HFFc6 (cell line): ENCODE measurements around the gene ZNF205. TPM values are rescaled to one million over a fixed set of nuclear protein-coding genes. Genes with fewer than 3 reads are reported as not detected.

ENCODE experiments used
- DNase-seq: peaks from one replicate; pipeline ENCODE4 v3.0.0-alpha.2; 2018
- H3K27ac Mint-ChIP-seq: 2 replicates; pipeline ENCODE4 v1.8.0; 2020; ENCODE audit warnings: mild to moderate bottlenecking, mixed read lengths
- H3K27me3 Mint-ChIP-seq: 2 replicates; pipeline ENCODE4 v1.8.0; 2021; ENCODE audit warnings: mild to moderate bottlenecking, moderate library complexity, mixed read lengths; ENCODE audit not compliant: insufficient read depth
- H3K36me3 Mint-ChIP-seq: 2 replicates; pipeline ENCODE4 v1.8.0; 2021; ENCODE audit warnings: low read depth, mixed read lengths
- H3K4me1 Mint-ChIP-seq: 2 replicates; pipeline ENCODE4 v1.8.0; 2020; ENCODE audit warnings: low read depth, mixed read lengths
- H3K4me3 Mint-ChIP-seq: 2 replicates; pipeline ENCODE4 v1.8.0; 2020; ENCODE audit warnings: mild to moderate bottlenecking, moderate library complexity, mixed read lengths
- H3K9me3 Mint-ChIP-seq: 2 replicates; pipeline ENCODE4 v1.8.0; 2020; ENCODE audit warnings: mild to moderate bottlenecking, mixed read lengths
- CTCF ChIP-seq: fragments of 200-600 bp; sonication (generic); IDR thresholded peaks from 2 replicates; pipeline ENCODE4 v1.5.0; 2021; ENCODE audit warnings: antibody characterized with exemption, mild to moderate bottlenecking
- total RNA-seq, 6 experiments: library from RNA; stranded (reverse); fragmentation: NEBNext Ultra II Directional; extraction: Animal tissue kit (Norgen Biotek cat#: 25700); gene quantifications; 2 replicates in 1 of 6; 3 replicates in 5 of 6; pipeline ENCODE4 v1.2.3, GENCODE V29; 2021

Gene ZNF205
- total RNA-seq, 6 experiments from 2014 or later: 7.6 to 10.2 (median 9.5) TPM

DNA sequence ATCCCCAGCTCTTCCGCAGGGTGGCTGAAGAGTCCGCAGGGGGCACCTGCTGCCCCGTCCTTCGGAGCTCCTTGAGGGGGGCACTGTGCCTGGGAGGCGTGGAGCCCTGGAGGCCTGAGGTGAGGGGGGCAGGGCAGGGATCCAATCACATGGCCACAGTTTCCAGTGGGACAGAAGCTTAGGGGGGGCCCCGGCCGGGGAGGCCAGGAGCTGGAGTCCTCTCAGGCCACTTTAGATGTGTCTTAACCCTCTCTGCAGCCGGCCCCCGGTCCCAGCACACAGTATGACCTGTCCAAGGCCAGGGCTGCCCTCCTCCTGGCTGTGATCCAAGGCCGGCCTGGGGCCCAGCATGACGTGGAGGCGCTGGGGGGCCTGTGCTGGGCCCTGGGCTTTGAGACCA lies 33.3 kb downstream of the ZNF205 start:
- Mint-ChIP-seq H3K9me3 (no peaks in the 10 kb centered on the region), H3K4me1 (peaks cover 1% of the 10 kb centered on the region; the same call in 1 of the 2 replicates), H3K27me3 (no peaks in the 10 kb centered on the region; the same call in none of the 2 replicates), H3K36me3 (peaks cover 7% of the 10 kb centered on the region), H3K4me3 (no peak overlapping the region), H3K27ac (no peak overlapping the region)
- no peak for DNase-seq
- no peak for TF ChIP-seq CTCF

DNA sequence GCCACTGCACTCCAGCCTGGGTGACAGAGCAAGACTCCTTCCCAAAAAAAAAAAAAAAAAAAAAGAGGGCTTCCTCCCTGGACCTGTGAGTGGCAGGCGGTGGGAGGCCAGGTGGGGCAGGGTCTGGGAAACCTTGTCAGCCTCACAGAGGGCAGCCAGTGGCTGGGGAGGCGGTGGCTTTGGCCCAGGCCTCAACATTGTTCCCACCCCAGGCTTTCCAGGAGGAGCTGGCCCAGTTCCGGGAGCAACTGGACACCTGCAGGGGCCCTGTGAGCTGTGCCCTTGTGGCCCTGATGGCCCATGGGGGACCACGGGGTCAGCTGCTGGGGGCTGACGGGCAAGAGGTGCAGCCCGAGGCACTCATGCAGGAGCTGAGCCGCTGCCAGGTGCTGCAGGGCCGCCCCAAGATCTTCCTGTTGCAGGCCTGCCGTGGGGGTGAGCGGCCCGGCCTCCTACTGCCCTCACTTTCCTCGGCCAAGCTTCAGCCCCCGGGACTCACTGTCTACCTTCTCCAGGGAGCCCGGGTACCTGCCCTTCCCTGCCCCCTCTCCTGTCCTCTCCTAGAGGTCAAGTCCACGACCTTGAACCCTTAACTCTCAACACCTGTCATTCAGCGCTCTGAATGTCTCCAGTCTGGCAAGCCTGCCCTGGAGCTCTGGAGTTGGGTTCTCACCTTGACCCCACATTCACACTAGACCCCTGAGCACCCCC lies 34.8 kb downstream of the ZNF205 start:
- Mint-ChIP-seq H3K9me3 (no peaks in the 10 kb centered on the region), H3K27ac (no peak overlapping the region), H3K4me3 (no peak overlapping the region), H3K4me1 (peaks cover 11% of the 10 kb centered on the region), H3K36me3 (peaks cover 4% of the 10 kb centered on the region), H3K27me3 (peaks cover 4% of the 10 kb centered on the region)
- no peak for TF ChIP-seq CTCF
- DNase-seq: no peak

GRCh38 chr16:3147757-3148104 lies 35.3 kb downstream of the ZNF205 start:
- peaks cover 16% of the 10 kb centered on the region for H3K4me1 Mint-ChIP-seq
- H3K4me3 Mint-ChIP-seq: no peak overlapping the region

GRCh38 chr16:3148256-3149192 lies 36.1 kb downstream of the ZNF205 start:
- H3K36me3 Mint-ChIP-seq: no peaks in the 10 kb centered on the region
- H3K27ac Mint-ChIP-seq: no peak overlapping the region
- TF ChIP-seq CTCF: no peak
- peak overlapping the region; percentile 39; the same call in 1 of the 2 replicates for H3K4me3 Mint-ChIP-seq
- peaks cover 19% of the 10 kb centered on the region for H3K4me1 Mint-ChIP-seq
- DNase-seq: no peak
- 0 out of 2 replicates have a peak, but pooled peaks cover 3% of the 10 kb centered on the region for H3K9me3 Mint-ChIP-seq
- peaks cover 10% of the 10 kb centered on the region for H3K27me3 Mint-ChIP-seq

More at GRCh38 chr16:3147757-3148104, 35.3 kb downstream of the ZNF205 start:
- DNase-seq: no peak
- TF ChIP-seq CTCF: no peak
- Mint-ChIP-seq H3K9me3 (0 out of 2 replicates have a peak, but pooled peaks cover 3% of the 10 kb centered on the region), H3K36me3 (no peaks in the 10 kb centered on the region), H3K27me3 (peaks cover 9% of the 10 kb centered on the region), H3K27ac (no peak overlapping the region)

GRCh38 chr16:3149193-3149530 lies 36.8 kb downstream of the ZNF205 start:
- Mint-ChIP-seq H3K27ac (no peak overlapping the region), H3K27me3 (peaks cover 11% of the 10 kb centered on the region), H3K4me3 (peak overlapping the region; percentile 90; the same call in 1 of the 2 replicates), H3K9me3 (0 out of 2 replicates have a peak, but pooled peaks cover 3% of the 10 kb centered on the region), H3K36me3 (no peaks in the 10 kb centered on the region), H3K4me1 (peaks cover 19% of the 10 kb centered on the region)
- TF ChIP-seq CTCF: no peak
- no peak for DNase-seq
